SHP77 treated with DMSO at 0.1 percent for 48 hours (cell line): ENCODE results near the gene TMEM217.
"Not testable (repeated sequence)": the region's sequence is repeated elsewhere in the genome, so short reads cannot be mapped to it uniquely, and the experiment has no call there.

ENCODE experiments used
- DNase-seq: peaks from one replicate; lab custom pipeline; 2025; lab: John Stamatoyannopoulos, UW

TMEM217 gene

GRCh38 chr6:37210313-37210968 lies 47.5 kb downstream of the TMEM217 start:
- peak; percentile 61 for DNase-seq

DNA sequence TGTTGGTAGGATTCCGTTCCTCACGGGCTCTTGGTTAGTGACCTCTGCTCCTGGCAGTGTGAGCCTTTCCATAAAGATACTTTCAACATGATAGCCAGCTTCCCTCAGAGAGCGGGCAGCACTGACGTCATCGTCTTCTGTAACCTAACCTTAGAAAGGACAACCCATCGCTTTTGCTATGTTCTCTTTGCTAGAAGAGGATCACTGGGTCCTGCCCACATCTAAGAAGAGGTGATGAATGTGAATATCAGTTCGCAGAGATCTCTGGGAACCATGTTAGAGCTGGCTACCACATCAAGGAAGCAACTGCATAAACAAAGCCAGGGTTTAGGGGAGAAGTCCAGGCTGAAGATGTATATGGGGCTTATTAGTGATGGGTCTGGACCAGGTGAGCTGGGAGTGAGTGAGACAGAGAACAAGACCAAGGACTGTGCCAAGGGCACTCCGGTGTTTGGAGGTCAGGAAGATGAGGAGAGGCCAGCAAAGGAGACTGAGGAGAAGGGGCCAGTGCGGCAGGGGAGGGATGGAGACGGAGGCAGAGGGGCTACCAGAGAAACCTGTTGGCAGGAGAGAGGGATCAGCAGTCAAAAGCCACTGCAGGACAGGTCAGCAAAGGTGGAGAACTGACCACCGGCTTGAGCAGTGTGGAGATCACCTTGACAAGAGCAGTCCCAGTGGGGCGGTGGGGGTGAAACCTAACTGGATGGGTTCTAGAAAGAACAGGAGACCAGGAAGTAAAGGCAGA lies 48.3 kb downstream of the TMEM217 start:
- DNase-seq: no peak

- no peak for DNase-seq
These were observed 49.2 kb downstream of the TMEM217 start for GRCh38 chr6:37208793-37209192.

GRCh38 chr6:37207903-37208456 lies 50.0 kb downstream of the TMEM217 start:
- DNase-seq: peak; percentile 60

- DNase-seq: no peak
These were observed 51.3 kb downstream of the TMEM217 start for GRCh38 chr6:37206622-37207021.

- DNase-seq: no peak
These were observed 52.0 kb downstream of the TMEM217 start for GRCh38 chr6:37205997-37206340.

DNA sequence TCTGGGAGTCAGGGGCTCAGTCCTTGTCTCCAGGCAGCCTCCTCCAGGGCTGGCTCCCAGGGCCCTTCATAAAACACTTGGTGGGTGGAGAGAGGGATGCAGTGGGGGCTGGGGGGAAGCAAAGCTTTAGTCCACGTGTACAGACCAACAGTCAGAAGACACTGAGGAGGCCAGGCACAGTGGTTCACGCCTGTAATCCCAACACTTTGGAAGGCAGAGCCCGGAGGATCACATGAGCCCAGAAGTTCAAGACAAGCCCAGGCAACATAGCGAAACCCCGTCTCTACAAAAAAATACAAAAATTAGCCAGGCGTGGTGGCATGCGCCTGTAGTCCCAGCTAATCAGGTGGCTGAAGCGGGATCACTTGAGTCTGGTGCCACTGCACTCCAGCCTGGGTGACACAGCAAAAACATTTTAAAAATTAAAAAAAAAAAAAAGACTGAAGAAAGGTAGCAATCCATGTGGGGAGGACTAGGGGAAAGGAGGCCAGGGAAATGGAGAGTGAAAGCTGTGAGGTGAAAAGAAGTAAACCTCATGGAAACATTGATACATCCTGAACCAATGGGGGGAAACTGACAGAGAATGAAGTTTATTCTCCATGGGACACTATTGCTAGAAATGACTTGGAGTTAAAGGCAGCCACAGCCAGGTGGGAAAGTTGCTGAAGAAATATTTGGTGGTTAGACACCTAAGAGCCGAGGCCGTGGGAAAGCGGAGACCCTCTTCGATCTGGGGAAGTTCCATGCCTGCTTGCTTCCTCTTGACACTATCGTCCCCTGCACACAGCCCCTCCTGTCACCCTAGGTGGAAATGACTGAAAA lies 52.6 kb downstream of the TMEM217 start:
- no peak for DNase-seq

- no peak for DNase-seq
These were observed 53.8 kb downstream of the TMEM217 start for GRCh38 chr6:37204014-37204751.

DNA sequence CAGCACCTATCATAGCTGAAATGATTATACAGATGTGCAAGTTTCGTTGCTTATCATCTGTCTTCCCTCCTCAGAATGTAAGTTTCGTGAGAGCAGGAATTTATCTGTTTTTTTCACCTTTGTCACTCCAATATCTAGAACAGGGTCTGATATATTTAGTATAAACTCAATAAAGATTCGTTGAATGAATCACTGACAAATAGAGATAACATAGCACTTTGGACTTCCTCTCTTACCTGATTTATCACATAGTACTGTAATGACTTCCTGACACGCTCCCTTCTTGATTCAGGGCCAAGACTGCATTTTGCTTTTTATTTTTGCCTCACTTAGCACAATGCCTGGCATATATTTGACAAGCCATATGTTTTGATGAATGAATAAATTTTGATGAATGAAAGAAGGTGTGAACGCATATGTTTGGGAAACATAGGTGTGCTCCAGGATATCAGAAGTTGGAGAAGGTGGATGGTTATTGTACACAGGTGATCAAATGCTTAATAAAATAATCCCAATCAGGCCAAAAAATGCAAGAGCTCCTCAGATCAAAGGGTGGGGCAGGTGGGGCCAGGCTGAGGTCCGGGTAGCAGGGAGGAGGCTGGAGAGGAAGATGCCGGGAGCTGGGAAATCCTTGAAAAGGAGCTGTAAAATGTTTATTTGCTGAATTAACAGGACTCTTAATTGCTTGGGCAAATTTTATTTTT lies 55.0 kb downstream of the TMEM217 start:
- no peak for DNase-seq

DNA sequence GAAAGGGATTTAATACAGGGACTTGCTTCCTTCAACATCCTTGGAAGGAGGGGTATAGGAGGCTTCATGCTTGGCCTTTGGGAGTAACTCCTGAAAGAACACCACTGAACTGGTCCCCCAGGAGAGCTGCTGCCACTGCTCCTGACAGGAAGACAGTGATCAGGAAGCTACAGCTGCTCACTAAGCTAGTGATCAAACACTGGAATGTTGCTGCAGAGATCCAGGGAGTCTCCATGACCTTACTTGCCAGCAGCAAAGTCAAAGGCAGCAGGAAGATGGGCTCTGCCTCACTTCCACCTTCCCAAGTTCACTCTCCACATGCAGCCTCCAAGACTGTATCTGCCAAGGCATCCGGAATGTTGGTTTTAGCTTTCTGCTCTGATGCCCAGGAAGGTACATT lies 56.2 kb downstream of the TMEM217 start:
- no peak for DNase-seq

DNA sequence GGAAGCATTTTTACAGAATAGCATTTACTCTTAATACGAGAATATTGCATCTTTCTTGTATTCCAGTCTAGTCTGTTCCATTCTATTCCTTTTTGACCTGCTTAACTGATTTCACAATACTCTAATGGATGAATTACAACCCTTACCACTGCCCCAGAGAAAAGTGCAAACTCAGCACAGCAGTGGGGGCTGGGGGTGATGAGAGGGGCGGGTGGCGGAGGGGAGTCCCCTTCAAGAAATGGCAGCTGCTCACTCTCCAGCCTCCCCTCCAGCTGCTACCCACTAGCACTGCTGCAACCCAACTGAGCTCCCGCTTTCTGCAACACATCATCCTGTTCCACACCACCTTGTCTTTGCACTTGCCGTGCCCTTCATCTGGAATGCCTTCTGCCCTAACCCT lies 57.9 kb downstream of the TMEM217 start:
- DNase-seq: no peak

DNA sequence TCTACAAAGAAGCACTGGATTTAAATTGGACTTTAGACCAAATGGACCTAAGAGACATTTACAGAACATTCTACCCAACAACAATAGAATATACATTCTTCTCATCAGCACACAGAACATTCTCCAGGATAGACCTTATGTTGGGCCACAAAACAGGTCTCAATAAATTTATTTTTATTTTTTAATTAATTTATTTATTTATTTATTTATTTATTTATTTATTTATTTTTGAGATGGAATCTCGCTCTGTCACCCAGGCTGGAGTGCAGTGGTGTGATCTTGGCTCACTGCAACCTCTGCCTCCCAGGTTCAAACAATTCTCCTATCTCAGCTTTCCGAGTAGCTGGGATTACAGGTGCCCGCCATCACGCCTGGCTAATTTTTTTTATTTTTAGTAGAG lies 61.5 kb downstream of the TMEM217 start:
- not testable (repeated sequence) for DNase-seq

DNA sequence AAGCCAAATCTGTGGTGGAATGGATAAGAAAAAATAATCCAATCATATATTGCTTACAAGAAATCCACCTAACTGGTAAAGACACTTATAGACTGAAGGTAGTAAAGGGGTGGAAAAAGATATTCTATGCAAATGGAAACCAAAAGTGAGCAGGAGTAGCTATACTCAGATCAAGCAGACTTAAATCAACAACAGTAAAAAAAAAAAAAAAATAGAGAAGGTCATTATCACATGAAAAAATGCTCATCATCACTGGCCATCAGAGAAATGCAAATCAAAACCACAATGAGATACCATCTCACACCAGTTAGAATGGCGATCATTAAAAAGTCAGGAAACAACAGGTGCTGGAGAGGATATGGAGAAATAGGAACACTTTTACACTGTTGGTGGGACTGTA lies 63.1 kb downstream of the TMEM217 start:
- not testable (repeated sequence) for DNase-seq

DNA sequence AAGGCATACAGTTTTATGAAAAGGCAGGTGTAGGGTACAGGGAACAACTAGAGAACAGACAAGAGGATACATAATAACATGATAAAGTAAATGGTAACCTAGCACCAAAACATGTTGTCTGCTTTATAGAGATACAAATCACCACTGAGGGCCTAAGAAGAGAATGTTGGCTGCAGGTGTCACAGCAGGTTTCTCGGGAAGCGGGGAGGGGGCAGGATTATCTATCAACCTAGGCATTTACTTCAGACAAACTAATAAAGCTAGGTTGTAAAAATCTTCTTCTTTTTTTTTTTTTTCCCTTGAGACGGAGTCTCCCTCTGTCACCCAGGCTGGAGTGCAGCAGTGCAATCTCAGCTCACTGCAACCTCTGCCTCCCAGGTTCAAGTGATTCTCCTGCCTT lies 65.3 kb downstream of the TMEM217 start:
- no peak for DNase-seq

- DNase-seq: no peak
These were observed 67.8 kb downstream of the TMEM217 start for GRCh38 chr6:37190159-37190535.

GRCh38 chr6:37188962-37189510 lies 68.9 kb downstream of the TMEM217 start:
- DNase-seq: no peak

DNA sequence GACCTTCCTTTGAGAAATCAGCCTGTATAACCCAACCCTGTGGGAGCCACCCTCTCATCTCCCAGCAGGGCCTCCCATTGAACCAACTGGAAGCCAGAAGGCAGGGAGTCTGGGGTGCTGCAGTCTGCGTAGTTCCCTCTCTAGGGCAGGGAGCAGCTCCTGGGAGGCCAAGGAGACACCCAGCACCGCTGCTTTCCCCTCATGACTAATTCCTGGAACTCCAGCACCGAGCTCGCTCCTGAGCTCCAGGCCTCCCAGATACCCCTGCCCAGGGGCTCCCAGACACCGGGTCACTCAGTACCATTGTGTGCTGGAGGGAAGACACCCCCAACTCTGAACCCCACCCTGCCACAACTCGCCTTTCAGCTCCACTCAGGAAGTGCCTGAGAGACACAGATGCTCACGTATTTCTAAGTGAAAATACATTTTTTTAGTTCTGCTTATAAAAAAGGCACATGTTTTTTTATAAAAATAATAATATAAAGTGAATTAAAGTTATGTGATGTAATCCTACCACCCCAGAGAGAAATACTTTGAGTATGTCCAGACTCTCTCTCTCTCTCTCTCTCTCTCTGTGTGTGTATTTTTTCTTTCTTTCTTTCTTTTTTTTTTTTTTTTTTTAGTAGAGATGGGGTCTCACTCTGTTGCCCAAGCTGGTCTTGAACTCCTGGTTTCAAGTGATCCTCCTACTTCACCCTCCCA lies 70.5 kb downstream of the TMEM217 start:
- DNase-seq: no peak

- not testable (repeated sequence) for DNase-seq
These were observed 71.8 kb downstream of the TMEM217 start for GRCh38 chr6:37185949-37186720.

GRCh38 chr6:37182736-37183590 lies 75.0 kb downstream of the TMEM217 start:
- DNase-seq: no peak
